Lower leg skin (tissue), 4 donors: Measurements from ENCODE around the gene GOLGA8S. TPM values are rescaled to one million over a fixed set of nuclear protein-coding genes. Genes with fewer than 3 reads are reported as not detected.
"Not testable (repeated sequence)": the region's sequence is repeated elsewhere in the genome, so short reads cannot be mapped to it uniquely, and the experiment has no call there.

Experiments
- DNase-seq, 2 donors: peaks; one replicate each; pipeline ENCODE4 v3.0.0-alpha.2; 2019; ENCODE audit warnings: low spot score in 2 of 2
- H3K4me3 ChIP-seq: fragments of 200-600 bp; sonication (generic); 2 replicates; pipeline ENCODE4 v1.5.1; 2017; ENCODE audit warnings: mild to moderate bottlenecking, low read depth; ENCODE audit not compliant: poor library complexity, severe bottlenecking
- CTCF ChIP-seq, 3 donors: fragments of 450-650 bp; IDR thresholded peaks; one replicate each; pipeline ENCODE4 v1.5.1; 2016; ENCODE audit warnings: antibody characterized with exemption in 3 of 3, mild to moderate bottlenecking in 3 of 3, moderate library complexity in 2 of 3
- POLR2A ChIP-seq, 2 donors: fragments of 450-650 bp; IDR thresholded peaks; one replicate each; pipeline ENCODE4 v1.6.1; 2016 to 2017; ENCODE audit warnings: antibody characterized with exemption in 2 of 2, mild to moderate bottlenecking in 1 of 2, moderate library complexity in 1 of 2
- WGBS, 2 donors: methylation state at CpG; one replicate each; pipeline ENCODE4 v1.1.5; 2018; 5-methylcytosine and 5-hydroxymethylcytosine counted together
- intact Hi-C: fragments of 100-400 bp; cut with DNase I; formaldehyde crosslinking; loops from one replicate; pipeline ENCODE4 v1.15.0; 2023; ENCODE audit warnings: low total_unique reads
- total RNA-seq, 4 donors: library from RNA; depleted of rRNA; stranded (reverse); fragments of >200 nt; gene quantifications; one replicate each; pipeline ENCODE4 v1.1.0, GENCODE V29; 2016

Gene GOLGA8S
- total RNA-seq, 4 donors from 2014 or later: 0.17 TPM; not detected in 3

- no peak for TF ChIP-seq CTCF (IDR thresholded peaks at IDR 0.05)
- WGBS, 2 donors: 65 to 79% methylated on average over 5 to 6 of the region's 6 CpGs
Measured at GRCh38 chr15:23387621-23388190, 33.2 kb downstream of the GOLGA8S start.

GRCh38 chr15:23395030-23395692 lies 40.6 kb downstream of the GOLGA8S start:
- WGBS, 2 donors: 60 to 67% methylated on average over 15 of the region's 15 CpGs
- TF ChIP-seq POLR2A (IDR thresholded peaks at IDR 0.05): no peak
- no peak for TF ChIP-seq CTCF (IDR thresholded peaks at IDR 0.05)
- peak in 1 of 2 donors; percentile 54 for DNase-seq
- intact Hi-C loops: no loop called here
- no peak overlapping the region for H3K4me3 ChIP-seq

More at GRCh38 chr15:23387621-23388190, 33.2 kb downstream of the GOLGA8S start:
- no peak overlapping the region for H3K4me3 ChIP-seq
- peak in 1 of 2 donors; percentile 46 for DNase-seq
- intact Hi-C loops: no loop called here

- no peak for TF ChIP-seq CTCF (IDR thresholded peaks at IDR 0.05)
- TF ChIP-seq POLR2A (IDR thresholded peaks at IDR 0.05): no peak
- H3K4me3 ChIP-seq: no peak overlapping the region
- intact Hi-C loops: no loop called here
- 78 to 83% methylated on average over 5 of the region's 5 CpGs for WGBS, 2 donors
- no peak for DNase-seq
Measured at GRCh38 chr15:23395832-23396231, 41.3 kb downstream of the GOLGA8S start.

GRCh38 chr15:23397779-23398178 lies 43.2 kb downstream of the GOLGA8S start:
- intact Hi-C loops: no loop called here
- H3K4me3 ChIP-seq: no peak overlapping the region
- no peak for DNase-seq
- TF ChIP-seq CTCF (IDR thresholded peaks at IDR 0.05): no peak
- no peak for TF ChIP-seq POLR2A (IDR thresholded peaks at IDR 0.05)
- 64 to 67% methylated on average over 7 of the region's 7 CpGs for WGBS, 2 donors

GRCh38 chr15:23398357-23398756 lies 43.8 kb downstream of the GOLGA8S start:
- 94 to 97% methylated on average over 4 of the region's 4 CpGs for WGBS, 2 donors
- intact Hi-C loops, H3K4me3 ChIP-seq, DNase-seq: not testable (repeated sequence)

- intact Hi-C loops: not testable (repeated sequence)
- WGBS, 2 donors: 64 to 78% methylated on average over 4 to 5 of the region's 5 CpGs
Measured at GRCh38 chr15:23399207-23399606, 44.7 kb downstream of the GOLGA8S start.

GRCh38 chr15:23401627-23402026 lies 47.1 kb downstream of the GOLGA8S start:
- no peak overlapping the region for H3K4me3 ChIP-seq
- intact Hi-C loops: loop anchor here (1.0 kb wide), 1 partner anchor 20 kb away; no protein-coding TSS in a partner anchor
- TF ChIP-seq POLR2A (IDR thresholded peaks at IDR 0.05): no peak
- TF ChIP-seq CTCF (IDR thresholded peaks at IDR 0.05): no peak
- 73 to 84% methylated on average over 8 of the region's 8 CpGs for WGBS, 2 donors
- no peak for DNase-seq

More at GRCh38 chr15:23399207-23399606, 44.7 kb downstream of the GOLGA8S start:
- not testable (repeated sequence) for H3K4me3 ChIP-seq, DNase-seq
